SW 1271 (cell line): Measurements from ENCODE around the gene REELD1.
A peak's percentile ranks its signal among the peaks of the same experiment; 100 is the strongest.

Experiments
- DNase-seq, 2 experiments: peaks; one replicate each; lab custom pipeline; 2025; lab: John Stamatoyannopoulos, UW

Gene REELD1

GRCh38 chr4:146214238-146214637 lies at the start of gene REELD1:
Gene REELD1, plus strand, starts transcription at chr4:146214538. Its CDS starts 2,415 bp downstream, at chr4:146216953.
- no peak for DNase-seq

- DNase-seq = no peak
Measured at GRCh38 chr4:146165221-146165620, 49.1 kb upstream of the REELD1 start.

- DNase-seq = peak in 1 of 2 experiments; percentile 28
Measured at GRCh38 chr4:146165840-146166239, 48.5 kb upstream of the REELD1 start.

DNA sequence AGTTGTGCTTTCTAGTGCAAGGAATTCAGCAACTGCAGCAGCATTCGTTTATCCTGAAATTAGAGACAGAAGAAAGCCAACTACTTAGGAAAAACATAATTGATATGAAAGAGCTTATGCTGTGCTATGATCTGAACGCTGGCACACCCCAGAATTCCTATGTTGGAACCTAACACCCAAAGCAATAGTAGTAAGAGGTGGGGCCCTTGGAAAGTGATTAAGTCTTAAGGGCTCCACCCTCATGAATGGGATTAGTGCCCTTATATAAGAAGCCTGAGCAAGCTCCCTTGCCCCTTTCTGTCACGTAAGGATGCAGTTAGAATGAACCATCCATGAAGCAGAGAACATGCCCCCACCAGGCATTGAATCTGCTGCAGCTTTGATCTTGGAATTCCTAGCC lies 44.2 kb upstream of the REELD1 start:
- no peak for DNase-seq

DNA sequence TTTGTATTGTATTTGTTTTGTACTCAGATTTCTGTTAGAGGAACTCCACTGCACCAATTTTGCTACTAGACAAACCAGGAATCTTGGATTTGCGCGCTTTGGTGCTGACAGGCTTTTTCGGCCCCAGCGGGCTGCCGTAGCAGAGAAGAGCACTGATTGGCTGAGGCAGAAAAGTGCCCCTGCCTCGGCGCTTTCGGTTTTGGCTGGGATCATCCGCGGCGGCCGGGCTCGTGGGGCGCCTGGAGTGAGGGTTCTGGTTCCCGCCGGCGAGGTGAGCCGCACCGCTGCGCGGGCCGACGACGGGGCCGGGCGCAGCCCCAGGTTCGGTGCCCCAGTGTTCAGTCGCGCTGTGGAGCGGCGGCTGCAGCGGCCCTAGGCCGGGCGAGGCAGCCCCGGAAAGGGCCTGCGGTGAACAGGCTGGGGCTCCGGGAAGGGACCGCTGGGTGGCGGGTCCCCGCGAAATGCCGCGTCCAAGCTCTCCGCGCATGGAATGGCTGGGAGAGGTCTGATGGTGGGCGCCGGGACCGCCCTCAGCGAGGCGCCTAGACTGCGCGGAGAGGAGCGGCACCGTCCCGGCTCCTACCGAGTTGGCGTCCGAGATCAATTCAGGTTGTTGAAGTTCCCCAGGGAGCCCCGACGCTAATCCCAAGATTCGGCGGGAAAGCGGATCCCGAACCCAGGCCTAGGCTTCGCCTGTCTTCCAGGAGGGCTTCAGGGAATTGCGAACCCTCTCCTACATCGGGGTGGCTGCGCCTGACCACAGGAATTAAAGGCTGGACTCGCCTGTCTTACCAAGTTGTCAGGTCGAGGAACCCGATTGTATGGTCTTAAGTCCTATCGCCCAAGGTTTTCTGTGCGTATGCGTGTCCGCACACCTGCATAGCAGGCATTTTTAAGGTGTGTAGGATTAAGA lies 38.5 kb upstream of the REELD1 start, which contains the start of gene LSM6:
Gene LSM6, plus strand, starts transcription at position 178 of the 913 bp plus-strand sequence. CDS start 7,204 bp downstream, outside the sequence.
- peak; percentile 4 to 72 for DNase-seq

GRCh38 chr4:146176891-146177290 lies 37.4 kb upstream of the REELD1 start:
- no peak for DNase-seq

DNA sequence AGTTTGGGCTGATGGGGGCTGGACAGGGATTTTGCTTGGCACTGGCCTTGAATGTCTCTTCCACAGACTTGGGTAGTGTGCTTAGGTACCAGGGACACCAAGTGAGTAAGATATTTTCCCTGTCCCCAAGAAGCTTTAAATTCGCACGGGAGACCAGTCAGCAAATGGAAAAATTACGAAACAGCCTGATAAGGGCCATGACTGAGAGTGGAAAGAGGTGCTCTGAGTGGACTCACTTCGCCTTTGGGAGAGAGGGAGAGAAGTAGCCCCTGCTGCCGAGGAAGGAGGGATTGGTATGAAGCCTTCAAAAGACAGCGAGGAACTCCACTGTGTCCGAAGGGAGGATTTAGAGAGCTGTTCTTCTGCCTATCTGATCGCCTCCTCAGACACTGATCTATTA lies 36.2 kb upstream of the REELD1 start:
- DNase-seq = no peak

- no peak for DNase-seq
Measured at GRCh38 chr4:146179784-146180370, 34.5 kb upstream of the REELD1 start.

GRCh38 chr4:146182443-146182842 lies 31.9 kb upstream of the REELD1 start:
- DNase-seq = no peak

- DNase-seq = no peak
Measured at GRCh38 chr4:146183209-146183608, 31.1 kb upstream of the REELD1 start.

DNA sequence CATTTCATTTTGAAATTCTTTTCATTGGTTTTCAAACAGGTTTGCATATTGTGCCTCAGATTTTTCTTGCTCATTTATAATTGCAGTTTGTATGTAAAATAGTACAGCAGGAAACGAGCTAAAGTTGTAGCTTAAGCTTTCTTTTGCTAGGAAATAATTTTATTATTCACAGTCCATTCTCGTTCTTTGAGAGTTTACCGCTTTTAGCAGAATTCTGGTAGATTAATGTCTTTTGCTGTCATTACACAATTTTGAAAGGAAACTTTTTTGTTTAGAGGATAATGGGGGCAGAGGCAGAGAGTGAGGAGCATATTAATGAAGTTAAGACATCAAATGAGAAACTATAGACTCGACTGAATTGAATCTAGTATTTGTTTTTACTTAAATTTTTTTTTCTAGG lies 28.3 kb upstream of the REELD1 start:
- DNase-seq = no peak

DNA sequence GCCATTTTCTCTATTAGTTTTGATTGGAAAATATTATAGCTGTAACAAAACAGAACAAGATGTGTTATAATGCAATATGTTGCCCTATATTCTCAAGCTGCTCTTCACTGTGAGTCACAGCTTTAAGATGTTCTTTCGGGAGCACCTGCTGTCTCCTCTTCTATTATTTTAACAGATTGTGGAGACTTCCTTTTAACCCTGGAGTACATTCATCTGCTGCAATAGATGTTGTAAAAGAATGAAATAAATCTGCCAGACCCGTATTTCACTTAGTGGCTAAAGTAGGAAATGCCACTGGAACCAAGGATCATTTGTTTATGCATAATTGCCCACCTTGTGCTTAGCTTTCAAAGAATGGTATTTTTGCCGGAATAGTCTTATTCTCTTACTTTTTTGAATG lies 27.7 kb upstream of the REELD1 start:
- DNase-seq = no peak

DNA sequence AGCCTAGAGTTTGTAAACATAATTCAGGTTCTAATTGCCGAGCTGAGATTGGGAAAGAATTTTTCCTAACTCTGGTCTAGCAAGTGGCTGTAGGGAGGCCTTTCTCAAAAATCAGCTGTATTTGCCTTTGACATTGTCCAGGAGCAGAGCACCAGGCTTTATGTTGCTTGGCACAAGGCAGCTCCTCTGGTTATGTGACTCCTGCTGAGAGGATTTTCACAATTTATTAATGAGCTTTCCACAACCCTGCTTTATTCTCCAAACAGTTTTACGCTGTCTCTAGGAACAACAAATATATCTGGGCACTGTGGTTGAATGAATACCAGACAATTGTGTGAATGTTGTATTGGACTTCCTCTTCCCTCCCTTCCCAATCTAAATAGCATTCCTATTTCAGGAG lies 23.9 kb upstream of the REELD1 start:
- DNase-seq = no peak

DNA sequence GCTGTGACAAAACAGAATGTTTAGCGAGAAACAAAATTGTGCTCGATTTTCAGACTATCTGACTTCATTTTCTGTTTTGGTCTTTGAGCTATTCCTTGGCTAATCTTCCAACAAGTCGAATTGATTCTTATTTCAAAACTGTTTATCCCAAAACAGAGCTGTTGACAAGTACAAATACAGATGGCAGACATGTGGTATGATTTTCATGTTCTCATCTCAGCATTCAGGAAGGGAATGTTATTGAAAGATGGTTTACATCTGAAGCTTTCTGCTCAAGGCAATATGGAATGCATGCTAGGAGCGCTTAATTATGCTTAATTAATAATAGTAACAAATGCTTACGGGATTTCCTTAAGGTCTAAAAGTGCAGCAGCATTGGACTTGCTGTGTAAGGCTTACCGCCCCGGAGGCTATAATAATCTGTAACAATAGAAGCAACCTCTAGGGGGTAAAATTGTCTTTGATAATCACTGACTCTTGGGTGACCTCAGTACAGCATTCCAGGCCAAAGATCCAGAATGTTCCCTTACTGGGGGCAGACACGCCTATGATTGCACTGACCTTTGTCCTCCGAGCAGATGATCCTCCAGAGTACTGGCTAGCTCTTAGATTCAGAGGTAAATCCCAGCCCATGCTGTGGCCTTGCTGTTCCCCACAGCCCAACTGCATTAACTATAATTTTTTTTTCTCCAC lies 22.4 kb upstream of the REELD1 start:
- DNase-seq = no peak

- DNase-seq = no peak
Measured at GRCh38 chr4:146193628-146194027, 20.7 kb upstream of the REELD1 start.

DNA sequence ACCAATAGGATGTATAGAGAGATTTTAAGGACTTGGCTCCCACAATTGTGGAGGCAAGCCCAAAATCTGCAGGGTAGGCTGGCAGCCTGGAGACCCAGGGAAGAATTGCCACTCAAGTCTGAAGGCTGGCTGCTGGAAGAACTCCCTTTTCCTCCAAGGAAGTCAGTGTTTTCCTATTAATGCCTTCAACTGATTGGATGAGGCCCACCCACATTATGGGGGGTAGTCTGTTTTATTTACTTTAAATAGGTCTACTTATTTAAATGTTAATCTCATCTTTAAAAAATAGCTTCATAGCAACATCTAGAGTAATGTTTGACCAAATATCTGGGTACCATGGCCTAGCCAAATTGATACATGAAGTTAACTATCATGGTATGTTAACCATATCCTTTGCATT lies 20.1 kb upstream of the REELD1 start:
- DNase-seq = no peak

- DNase-seq = no peak
Measured at GRCh38 chr4:146202665-146203064, 11.7 kb upstream of the REELD1 start.

DNA sequence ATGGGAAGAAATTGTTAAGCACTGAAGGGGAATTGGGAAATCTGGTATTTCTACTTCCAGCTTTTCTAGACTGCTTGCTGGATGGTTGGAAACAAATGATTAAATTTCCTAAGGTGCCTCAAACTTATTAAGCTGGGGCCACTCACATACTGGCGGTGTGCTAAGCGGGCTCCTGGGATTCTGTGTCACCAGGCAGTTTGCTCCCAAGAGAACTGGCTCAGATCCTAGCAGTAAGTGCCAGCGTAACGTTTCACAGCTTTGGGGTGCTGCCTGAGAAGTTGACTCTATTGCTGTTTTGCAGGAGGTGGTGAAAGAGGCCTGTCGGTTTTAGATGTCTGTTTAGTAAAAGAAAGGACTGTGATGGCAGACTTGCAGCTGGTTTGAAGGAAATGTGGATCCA lies 6.9 kb upstream of the REELD1 start:
- DNase-seq = no peak

GRCh38 chr4:146210890-146211289 lies 3.4 kb upstream of the REELD1 start:
- no peak for DNase-seq

- DNase-seq = no peak
Measured at GRCh38 chr4:146211440-146211839, 2.9 kb upstream of the REELD1 start.

DNA sequence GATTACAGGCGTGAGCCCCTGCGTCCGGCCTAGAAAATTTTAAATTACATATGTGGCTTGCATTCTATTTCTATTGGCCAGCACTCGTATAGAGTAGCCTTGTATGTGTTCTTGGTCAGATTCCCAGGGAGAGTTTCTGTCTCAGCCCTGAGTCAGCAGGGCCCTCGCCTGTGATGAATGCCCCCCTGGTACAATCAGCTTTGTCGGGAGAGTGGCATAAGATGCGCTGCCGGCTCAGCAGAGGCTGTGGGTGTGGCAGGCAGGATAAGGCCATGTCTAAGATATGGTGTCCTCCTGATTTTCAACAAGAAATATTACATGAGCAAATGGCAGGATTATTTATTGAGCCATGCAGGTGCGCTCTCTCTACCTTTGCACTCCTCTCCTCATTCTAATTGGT lies 1.6 kb upstream of the REELD1 start:
- DNase-seq = no peak

DNA sequence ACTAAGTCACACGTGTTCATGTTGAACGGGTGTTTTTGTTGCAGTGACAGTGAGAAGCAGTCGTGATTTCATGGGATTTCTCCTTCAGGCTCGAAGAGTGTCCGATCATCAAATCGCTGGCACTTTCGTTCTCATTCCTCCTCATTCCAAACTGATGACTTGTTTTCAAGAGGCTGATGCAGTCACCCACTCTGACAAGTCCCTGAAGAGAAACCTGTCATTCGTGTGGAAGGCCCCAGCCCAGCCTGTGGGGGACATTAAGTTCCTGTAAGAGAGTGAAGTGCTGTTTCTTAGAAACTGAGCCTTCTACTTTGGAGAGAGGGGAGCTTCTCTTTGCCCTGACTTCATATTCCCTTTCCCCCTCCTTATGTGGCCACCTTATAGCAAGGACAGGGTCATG lies 8.0 kb downstream of the REELD1 start:
- DNase-seq = no peak
